ENCODE measurements around the gene GUCA2A.

DNA sequence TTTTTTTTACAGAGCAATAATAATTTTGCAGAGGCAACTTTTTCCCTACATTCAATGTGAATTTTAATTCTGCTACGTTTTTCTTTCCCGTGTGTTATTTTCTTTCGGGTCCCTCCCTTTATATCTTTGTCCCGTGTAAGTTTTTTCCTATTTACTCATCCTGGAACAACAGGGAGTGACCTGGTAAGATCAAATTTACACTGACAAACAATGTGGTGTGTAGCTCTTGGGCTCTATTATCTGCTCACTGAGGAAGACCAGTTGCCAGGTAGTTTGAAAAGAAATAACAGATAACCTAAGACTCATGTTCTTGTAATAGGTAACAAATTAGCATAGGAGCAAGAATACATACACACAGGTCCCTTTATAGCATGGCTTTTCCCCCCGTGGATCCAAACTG is 33.7 kb upstream of the GUCA2A start:
- no peak for TF ChIP-seq EZH2 (IDR thresholded peaks at IDR 0.05; ENCODE audit: borderline replicate concordance)
- TF ChIP-seq, protein P1, sequence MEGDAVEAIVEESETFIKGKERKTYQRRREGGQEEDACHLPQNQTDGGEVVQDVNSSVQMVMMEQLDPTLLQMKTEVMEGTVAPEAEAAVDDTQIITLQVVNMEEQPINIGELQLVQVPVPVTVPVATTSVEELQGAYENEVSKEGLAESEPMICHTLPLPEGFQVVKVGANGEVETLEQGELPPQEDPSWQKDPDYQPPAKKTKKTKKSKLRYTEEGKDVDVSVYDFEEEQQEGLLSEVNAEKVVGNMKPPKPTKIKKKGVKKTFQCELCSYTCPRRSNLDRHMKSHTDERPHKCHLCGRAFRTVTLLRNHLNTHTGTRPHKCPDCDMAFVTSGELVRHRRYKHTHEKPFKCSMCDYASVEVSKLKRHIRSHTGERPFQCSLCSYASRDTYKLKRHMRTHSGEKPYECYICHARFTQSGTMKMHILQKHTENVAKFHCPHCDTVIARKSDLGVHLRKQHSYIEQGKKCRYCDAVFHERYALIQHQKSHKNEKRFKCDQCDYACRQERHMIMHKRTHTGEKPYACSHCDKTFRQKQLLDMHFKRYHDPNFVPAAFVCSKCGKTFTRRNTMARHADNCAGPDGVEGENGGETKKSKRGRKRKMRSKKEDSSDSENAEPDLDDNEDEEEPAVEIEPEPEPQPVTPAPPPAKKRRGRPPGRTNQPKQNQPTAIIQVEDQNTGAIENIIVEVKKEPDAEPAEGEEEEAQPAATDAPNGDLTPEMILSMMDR (IDR thresholded peaks at IDR 0.05; ENCODE audit: poor library complexity), result no peak
- TF ChIP-seq EZH2phosphoT487 (IDR thresholded peaks at IDR 0.05; ENCODE audit: low read depth, severe bottlenecking, unreplicated experiment), result no peak
